A673 (cell line): ENCODE measurements around the gene UBE4B.

Source experiments
- CTCF ChIP-seq: fragments of 300-800, 200-600 bp; sonication (generic); conservative IDR thresholded peaks from 2 replicates; pipeline ENCODE4 v1.5.1; 2017; ENCODE audit warnings: low read depth, mild to moderate bottlenecking, antibody characterized with exemption, low read length, moderate library complexity, mixed read lengths
- EZH2 ChIP-seq: fragments of 200-600 bp; sonication (generic); IDR thresholded peaks from 2 replicates; pipeline ENCODE4 v1.6.1; 2017; ENCODE audit warnings: borderline replicate concordance, low read depth, mild to moderate bottlenecking, mixed read lengths, antibody characterized with exemption, low read length; ENCODE audit not compliant: poor library complexity, severe bottlenecking

GRCh38 chr1:10031461-10031860 lies 1.3 kb upstream of the UBE4B start:
- TF ChIP-seq CTCF (no peak), EZH2 (no peak)
